Peyer's patch (tissue), 4 donors: Measurements from ENCODE around the gene LRP11.

Source experiments
- CTCF ChIP-seq, 6 experiments: fragments of 450-650 bp in 4 of 6; fragments of 200-600 bp in 2 of 6; sonication (generic) in 1 of 6; IDR thresholded peaks; one replicate each; pipeline ENCODE4 v1.5.1; 2017 to 2019; ENCODE audit warnings: antibody characterized with exemption in 6 of 6, mild to moderate bottlenecking in 3 of 6, moderate library complexity in 1 of 6
- POLR2A ChIP-seq, 2 donors: fragments of 450-650 bp; IDR thresholded peaks; one replicate each; pipeline ENCODE4 v1.5.1; 2017; ENCODE audit warnings: antibody characterized with exemption in 2 of 2, mild to moderate bottlenecking in 2 of 2, moderate library complexity in 2 of 2

- no peak for TF ChIP-seq CTCF (IDR thresholded peaks at IDR 0.05)
- no peak for TF ChIP-seq POLR2A (IDR thresholded peaks at IDR 0.05)
These were observed 7.0 kb upstream of the LRP11 start for GRCh38 chr6:149871182-149871581.
